SK-N-SH treated with all-trans-retinoic acid at 6 μM for 48 hours (cell line): Measurements from ENCODE around the gene HOXB4.

Experiments used
- ATAC-seq: fragments of 200-7000 bp; cut with Tn5 transposase; 3 replicates; pipeline ENCODE4 v1.9.1; 2020; ENCODE audit warnings: mild to moderate bottlenecking, moderate library complexity
- ARNTL ChIP-seq: fragments of 450-650 bp; formaldehyde crosslinking; IDR thresholded peaks from 2 replicates; pipeline ENCODE4 v1.5.0; 2020; ENCODE audit warnings: low read depth, mild to moderate bottlenecking, moderate library complexity, borderline replicate concordance
- ESRRG ChIP-seq: fragments of 250-450 bp; sonication (Bioruptor Pico); IDR thresholded peaks from 2 replicates; pipeline ENCODE4 v1.6.1; 2021; ENCODE audit warnings: mild to moderate bottlenecking
- GLIS3 ChIP-seq: fragments of 250-450 bp; sonication (Bioruptor Pico); IDR thresholded peaks from 2 replicates; pipeline ENCODE4 v1.5.0; 2020; ENCODE audit warnings: mild to moderate bottlenecking, moderate library complexity
- PATZ1 ChIP-seq: fragments of 250-450 bp; sonication (Bioruptor Pico); IDR thresholded peaks from 2 replicates; pipeline ENCODE4 v1.8.0; 2020; ENCODE audit warnings: mild to moderate bottlenecking, moderate library complexity, borderline replicate concordance
- POU6F1 ChIP-seq: fragments of 250-450 bp; sonication (Bioruptor Pico); IDR thresholded peaks from 2 replicates; pipeline ENCODE4 v1.8.0; 2021; ENCODE audit warnings: low read depth, mild to moderate bottlenecking, moderate library complexity, borderline replicate concordance
- PPARA ChIP-seq: fragments of 250-450 bp; sonication (Bioruptor Pico); IDR thresholded peaks from 2 replicates; pipeline ENCODE4 v1.5.0; 2020; ENCODE audit warnings: mild to moderate bottlenecking, borderline replicate concordance
- RARB ChIP-seq: fragments of 250-450 bp; sonication (Bioruptor Pico); IDR thresholded peaks from 2 replicates; pipeline ENCODE4 v1.8.0; 2021; ENCODE audit warnings: mild to moderate bottlenecking, moderate library complexity
- SNAI2 ChIP-seq: fragments of 250-450 bp; sonication (Bioruptor Pico); IDR thresholded peaks from 2 replicates; pipeline ENCODE4 v1.5.0; 2020; ENCODE audit warnings: mild to moderate bottlenecking, moderate library complexity
- TCF4 ChIP-seq: fragments of 250-450 bp; sonication (Bioruptor Pico); IDR thresholded peaks from 2 replicates; pipeline ENCODE4 v1.8.0; 2021; ENCODE audit warnings: mild to moderate bottlenecking, moderate library complexity, borderline replicate concordance
- TSHZ2 ChIP-seq: fragments of 250-450 bp; sonication (Bioruptor Pico); IDR thresholded peaks from 2 replicates; pipeline ENCODE4 v1.5.0; 2020; ENCODE audit warnings: mild to moderate bottlenecking, moderate library complexity
- ZC3H10 ChIP-seq: fragments of 250-450 bp; sonication (Bioruptor Pico); IDR thresholded peaks from 2 replicates; pipeline ENCODE4 v1.5.1; 2021; ENCODE audit warnings: mild to moderate bottlenecking, moderate library complexity
- ZFP30 ChIP-seq: fragments of 450-650 bp; formaldehyde crosslinking; IDR thresholded peaks from 2 replicates; pipeline ENCODE4 v1.5.0; 2022; ENCODE audit warnings: mild to moderate bottlenecking, moderate library complexity
- ZNF70 ChIP-seq: fragments of 450-650 bp; formaldehyde crosslinking; IDR thresholded peaks from 2 replicates; pipeline ENCODE4 v1.5.0; 2020; ENCODE audit warnings: mild to moderate bottlenecking, moderate library complexity
- ZNF8 ChIP-seq: fragments of 450-650 bp; formaldehyde crosslinking; IDR thresholded peaks from 2 replicates; pipeline ENCODE4 v1.5.0; 2020; ENCODE audit warnings: mild to moderate bottlenecking, moderate library complexity
- TF ChIP-seq, protein P1 (sequence below): fragments of 250-450 bp; sonication (Bioruptor Pico); IDR thresholded peaks from 2 replicates; pipeline ENCODE4 v1.5.1; 2021; ENCODE audit warnings: mild to moderate bottlenecking, moderate library complexity

The HOXB4 gene

GRCh38 chr17:48621410-48622392 lies 43.6 kb upstream of the HOXB4 start:
- no peak for ATAC-seq
- TF ChIP-seq GLIS3 (CRISPR knock-in tag), result no peak
- no peak for TF ChIP-seq ZNF70 (CRISPR knock-in tag)
- TF ChIP-seq PATZ1 (CRISPR knock-in tag), result no peak

GRCh38 chr17:48620461-48621139 lies 42.5 kb upstream of the HOXB4 start:
- TF ChIP-seq POU6F1 (CRISPR knock-in tag), result no peak
- no peak for TF ChIP-seq ZNF8
- no peak for TF ChIP-seq ESRRG (CRISPR knock-in tag)
- TF ChIP-seq TCF4, result no peak
- TF ChIP-seq ARNTL (CRISPR knock-in tag), result no peak
- ATAC-seq, result no peak

DNA sequence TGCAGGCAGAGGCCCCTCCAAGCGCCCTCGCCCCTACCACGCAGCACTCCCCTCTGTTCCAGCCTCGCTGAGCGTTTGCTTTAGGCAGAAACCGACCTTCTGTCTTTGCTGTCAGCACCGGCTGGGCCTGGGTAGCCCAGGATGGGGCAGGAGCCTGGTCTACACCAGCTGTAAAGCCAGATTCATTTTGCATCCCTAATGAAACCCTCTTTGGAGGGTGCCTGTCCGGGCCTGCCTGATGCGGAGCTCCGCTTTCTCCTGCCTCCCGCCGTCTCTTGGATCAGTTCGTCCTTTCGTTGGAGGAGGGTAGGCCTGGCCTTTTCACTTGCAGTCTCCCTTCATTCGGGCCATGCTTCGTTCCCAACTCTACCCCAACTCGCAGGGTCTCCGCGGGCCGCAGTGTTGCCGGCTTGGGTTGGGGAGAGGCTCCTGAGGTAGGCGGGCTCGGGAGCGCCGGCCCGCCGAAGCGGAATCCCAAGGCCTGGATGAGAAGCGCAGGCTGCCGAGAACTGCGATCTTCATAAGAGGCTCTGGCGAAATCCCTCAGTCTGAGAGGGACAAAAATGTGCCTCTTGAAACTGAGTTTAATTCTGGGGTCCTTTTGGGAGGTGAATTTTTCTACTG lies 41.8 kb upstream of the HOXB4 start:
- TF ChIP-seq ZNF70 (CRISPR knock-in tag), result no peak
- no peak for TF ChIP-seq ZFP30 (CRISPR knock-in tag)
- no peak for TF ChIP-seq RARB (CRISPR knock-in tag)
- TF ChIP-seq, protein P1, sequence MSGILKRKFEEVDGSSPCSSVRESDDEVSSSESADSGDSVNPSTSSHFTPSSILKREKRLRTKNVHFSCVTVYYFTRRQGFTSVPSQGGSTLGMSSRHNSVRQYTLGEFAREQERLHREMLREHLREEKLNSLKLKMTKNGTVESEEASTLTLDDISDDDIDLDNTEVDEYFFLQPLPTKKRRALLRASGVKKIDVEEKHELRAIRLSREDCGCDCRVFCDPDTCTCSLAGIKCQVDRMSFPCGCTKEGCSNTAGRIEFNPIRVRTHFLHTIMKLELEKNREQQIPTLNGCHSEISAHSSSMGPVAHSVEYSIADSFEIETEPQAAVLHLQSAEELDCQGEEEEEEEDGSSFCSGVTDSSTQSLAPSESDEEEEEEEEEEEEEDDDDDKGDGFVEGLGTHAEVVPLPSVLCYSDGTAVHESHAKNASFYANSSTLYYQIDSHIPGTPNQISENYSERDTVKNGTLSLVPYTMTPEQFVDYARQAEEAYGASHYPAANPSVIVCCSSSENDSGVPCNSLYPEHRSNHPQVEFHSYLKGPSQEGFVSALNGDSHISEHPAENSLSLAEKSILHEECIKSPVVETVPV, result no peak
- TF ChIP-seq ESRRG (CRISPR knock-in tag), result no peak
- TF ChIP-seq TSHZ2 (CRISPR knock-in tag), result no peak
- TF ChIP-seq POU6F1 (CRISPR knock-in tag), result no peak
- no peak for TF ChIP-seq ZC3H10 (CRISPR knock-in tag)
- no peak for TF ChIP-seq ZNF8
- no peak for TF ChIP-seq SNAI2 (CRISPR knock-in tag)
- no peak for TF ChIP-seq PPARA
- peak; percentile 7; the same call in 1 of the 3 replicates for ATAC-seq
